ENCODE results near the gene ATP6V1G3. TPM values are rescaled to one million over a fixed set of nuclear protein-coding genes. Genes with fewer than 3 reads are reported as not detected.

Gene ATP6V1G3
- total and polyA plus RNA-seq, 4 experiments from 2014 or later = not detected

GRCh38 chr1:198544265-198544664 is 3.8 kb upstream of the ATP6V1G3 start:
- Histone ChIP-seq H3K9me3 (ENCODE audit: control insufficient read depth in 1 of 2, low read length in 2 of 2) (no peaks in the 10 kb centered on the region), H3K27ac (ENCODE audit: low read depth, low read length) (no peak overlapping the region), H3K27me3 (ENCODE audit: insufficient read depth, low read length) (no peaks in the 10 kb centered on the region), H3K4me1 (ENCODE audit: insufficient read depth, low read length) (peaks cover 17% of the 10 kb centered on the region), H3K4me3 (ENCODE audit: low read length in 2 of 2) (no peak overlapping the region), H3K36me3 (ENCODE audit: insufficient read depth, low read length) (no peaks in the 10 kb centered on the region)
- CTCF ChIA-PET (ENCODE audit: partially characterized antibody) = no interaction called here
- Mint-ChIP-seq H3K27ac (no peak overlapping the region), H3K36me3 (peaks cover 2 to 8% of the 10 kb centered on the region in 2 donors), H3K9me3 (peaks cover 0 to 10% (median 4%) of the 10 kb centered on the region in 8 donors), H3K4me3 (peak overlapping the region in 2 of 8 donors; percentile 5 to 68), H3K4me1 (peaks cover 24 to 42% (median 32%) of the 10 kb centered on the region in 4 donors), H3K27me3 (no peaks in the 10 kb centered on the region)
- no peak for DNase-seq
- POLR2A ChIA-PET (ENCODE audit: partially characterized antibody) = interaction anchor here (0.8 to 1.1 kb wide), 3 partner anchors 8 to 77 kb away, joined by 3 to 4 read pairs (median 3); no protein-coding TSS in a partner anchor
- intact Hi-C loops (cut with micrococcal nuclease) = loop anchor here (1.0 to 2.0 kb wide), 2 partner anchors 10 to 15 kb away; no protein-coding TSS in a partner anchor

- peaks cover 22% of the 10 kb centered on the region for H3K4me1 ChIP-seq (ENCODE audit: insufficient read depth, low read length)
- no peak overlapping the region for H3K4me3 ChIP-seq (ENCODE audit: low read length in 2 of 2)
- Mint-ChIP-seq H3K9me3 (peaks cover 0 to 10% (median 4%) of the 10 kb centered on the region in 8 donors), H3K4me1 (peaks cover 27 to 47% (median 37%) of the 10 kb centered on the region in 4 donors), H3K27ac (peak overlapping the region in 4 of 7 donors; percentile 24 to 84 (median 55)), H3K27me3 (no peaks in the 10 kb centered on the region), H3K36me3 (peaks cover 2 to 8% of the 10 kb centered on the region in 2 donors), H3K4me3 (peak overlapping the region in 5 of 8 donors; percentile 23 to 65 (median 30))
- no peaks in the 10 kb centered on the region for H3K36me3 ChIP-seq (ENCODE audit: insufficient read depth, low read length)
- no peaks in the 10 kb centered on the region for H3K9me3 ChIP-seq (ENCODE audit: control insufficient read depth in 1 of 2, low read length in 2 of 2)
- intact Hi-C loops (cut with micrococcal nuclease) = loop anchor here (1.0 to 2.0 kb wide), 3 partner anchors 9 to 15 kb away; no protein-coding TSS in a partner anchor
- H3K27me3 ChIP-seq (ENCODE audit: insufficient read depth, low read length) = no peaks in the 10 kb centered on the region
- POLR2A ChIA-PET (ENCODE audit: partially characterized antibody) = interaction anchor here (0.7 to 1.1 kb wide), 4 partner anchors 13 to 143 kb away, joined by 3 read pairs; no protein-coding TSS in a partner anchor
- DNase-seq = no peak
- CTCF ChIA-PET (ENCODE audit: partially characterized antibody) = no interaction called here
- no peak overlapping the region for H3K27ac ChIP-seq (ENCODE audit: low read depth, low read length)
Observed at GRCh38 chr1:198543670-198544260, 3.3 kb upstream of the ATP6V1G3 start.

GRCh38 chr1:198542632-198543031 is 2.2 kb upstream of the ATP6V1G3 start:
- Mint-ChIP-seq H3K9me3 (peaks cover 0 to 10% (median 4%) of the 10 kb centered on the region in 8 donors), H3K4me3 (no peak overlapping the region), H3K27me3 (no peaks in the 10 kb centered on the region), H3K36me3 (peaks cover 2 to 8% of the 10 kb centered on the region in 2 donors), H3K4me1 (peaks cover 27 to 55% (median 42%) of the 10 kb centered on the region in 4 donors), H3K27ac (no peak overlapping the region)
- POLR2A ChIA-PET (ENCODE audit: partially characterized antibody) = interaction anchor here (0.8 to 0.9 kb wide), 2 partner anchors 94 to 99 kb away, joined by 3 read pairs; no protein-coding TSS in a partner anchor
- no peak for DNase-seq
- no peaks in the 10 kb centered on the region for H3K27me3 ChIP-seq (ENCODE audit: insufficient read depth, low read length)
- H3K36me3 ChIP-seq (ENCODE audit: insufficient read depth, low read length) = no peaks in the 10 kb centered on the region
- intact Hi-C loops (cut with micrococcal nuclease) = loop anchor here (1.0 kb wide), 1 partner anchor 8 kb away; no protein-coding TSS in a partner anchor
- H3K27ac ChIP-seq (ENCODE audit: low read depth, low read length) = no peak overlapping the region
- peaks cover 33% of the 10 kb centered on the region for H3K4me1 ChIP-seq (ENCODE audit: insufficient read depth, low read length)
- no peaks in the 10 kb centered on the region for H3K9me3 ChIP-seq (ENCODE audit: control insufficient read depth in 1 of 2, low read length in 2 of 2)
- CTCF ChIA-PET (ENCODE audit: partially characterized antibody) = no interaction called here
- no peak overlapping the region for H3K4me3 ChIP-seq (ENCODE audit: low read length in 2 of 2)

- Mint-ChIP-seq H3K4me3 (no peak overlapping the region), H3K36me3 (peaks cover 0 to 3% of the 10 kb centered on the region in 2 donors), H3K9me3 (peaks cover 0 to 3% (median 0%) of the 10 kb centered on the region in 8 donors), H3K4me1 (peaks cover 33 to 60% (median 49%) of the 10 kb centered on the region in 4 donors), H3K27me3 (no peaks in the 10 kb centered on the region), H3K27ac (no peak overlapping the region)
- ChIA-PET CTCF (ENCODE audit: partially characterized antibody) (no interaction called here), POLR2A (ENCODE audit: partially characterized antibody) (interaction anchor here (0.6 kb wide), 1 partner anchor 140 kb away, joined by 4 read pairs; no protein-coding TSS in a partner anchor)
- H3K27me3 ChIP-seq (ENCODE audit: insufficient read depth, low read length) = no peaks in the 10 kb centered on the region
- H3K27ac ChIP-seq (ENCODE audit: low read depth, low read length) = no peak overlapping the region
- peaks cover 37% of the 10 kb centered on the region for H3K4me1 ChIP-seq (ENCODE audit: insufficient read depth, low read length)
- H3K4me3 ChIP-seq (ENCODE audit: low read length in 2 of 2) = no peak overlapping the region
- intact Hi-C loops (cut with micrococcal nuclease) = no loop called here
- no peaks in the 10 kb centered on the region for H3K9me3 ChIP-seq (ENCODE audit: control insufficient read depth in 1 of 2, low read length in 2 of 2)
- no peaks in the 10 kb centered on the region for H3K36me3 ChIP-seq (ENCODE audit: insufficient read depth, low read length)
- DNase-seq = no peak
Observed at GRCh38 chr1:198541737-198542136, 1.3 kb upstream of the ATP6V1G3 start.

- H3K27me3 ChIP-seq (ENCODE audit: insufficient read depth, low read length) = no peaks in the 10 kb centered on the region
- H3K4me3 Mint-ChIP-seq = peak overlapping the region in 6 of 8 donors; percentile 22 to 76 (median 54)
- H3K9me3 Mint-ChIP-seq = no peaks in the 10 kb centered on the region
- no peak overlapping the region for H3K27ac ChIP-seq (ENCODE audit: low read depth, low read length)
- no peak overlapping the region for H3K4me3 ChIP-seq (ENCODE audit: low read length in 2 of 2)
- H3K4me1 Mint-ChIP-seq = peaks cover 46 to 80% (median 62%) of the 10 kb centered on the region in 4 donors
- peaks cover 62% of the 10 kb centered on the region for H3K4me1 ChIP-seq (ENCODE audit: insufficient read depth, low read length)
- POLR2A ChIA-PET (ENCODE audit: partially characterized antibody) = interaction anchor here (0.6 to 2.1 kb wide), 3 partner anchors 18 to 56 kb away, joined by 3 to 9 read pairs (median 5); no protein-coding TSS in a partner anchor
- intact Hi-C loops (cut with micrococcal nuclease) = no loop called here
- H3K27me3 Mint-ChIP-seq = no peaks in the 10 kb centered on the region
- no peaks in the 10 kb centered on the region for H3K36me3 ChIP-seq (ENCODE audit: insufficient read depth, low read length)
- DNase-seq = no peak
- CTCF ChIA-PET (ENCODE audit: partially characterized antibody) = interaction anchor here (1.3 kb wide), 1 partner anchor 15 kb away, joined by 3 read pairs; no protein-coding TSS in a partner anchor
- no peaks in the 10 kb centered on the region for H3K36me3 Mint-ChIP-seq
- peak overlapping the region; percentile 2 to 91 (median 53) for H3K27ac Mint-ChIP-seq
- H3K9me3 ChIP-seq (ENCODE audit: control insufficient read depth in 1 of 2, low read length in 2 of 2) = no peaks in the 10 kb centered on the region
Observed at GRCh38 chr1:198538579-198539364, 1.7 kb downstream of the ATP6V1G3 start.

GRCh38 chr1:198535631-198536030 is 4.8 kb downstream of the ATP6V1G3 start:
- intact Hi-C loops (cut with micrococcal nuclease) = no loop called here
- H3K4me1 Mint-ChIP-seq = peaks cover 51 to 78% (median 64%) of the 10 kb centered on the region in 4 donors
- peaks cover 0 to 5% of the 10 kb centered on the region in 2 donors for H3K36me3 Mint-ChIP-seq
- POLR2A ChIA-PET (ENCODE audit: partially characterized antibody) = interaction anchor here (0.8 to 5.6 kb wide), 15 partner anchors 8 to 146 kb away, joined by 3 to 32 read pairs (median 4); partner anchors contain the start of gene PTPRC
- Histone ChIP-seq H3K36me3 (ENCODE audit: insufficient read depth, low read length) (no peaks in the 10 kb centered on the region), H3K4me3 (ENCODE audit: low read length in 2 of 2) (no peak overlapping the region), H3K9me3 (ENCODE audit: control insufficient read depth in 1 of 2, low read length in 2 of 2) (no peaks in the 10 kb centered on the region), H3K27me3 (ENCODE audit: insufficient read depth, low read length) (no peaks in the 10 kb centered on the region), H3K4me1 (ENCODE audit: insufficient read depth, low read length) (peaks cover 60% of the 10 kb centered on the region), H3K27ac (ENCODE audit: low read depth, low read length) (no peak overlapping the region)
- CTCF ChIA-PET (ENCODE audit: partially characterized antibody) = interaction anchor here (0.9 to 2.8 kb wide), 6 partner anchors 9 to 85 kb away, joined by 3 to 13 read pairs (median 4); no protein-coding TSS in a partner anchor
- H3K9me3 Mint-ChIP-seq = peaks cover 0 to 1% (median 0%) of the 10 kb centered on the region in 8 donors
- H3K27me3 Mint-ChIP-seq = no peaks in the 10 kb centered on the region
- no peak for DNase-seq
- peak overlapping the region in 3 of 7 donors; percentile 69 to 84 (median 79) for H3K27ac Mint-ChIP-seq
- peak overlapping the region in 2 of 8 donors; percentile 4 to 7 for H3K4me3 Mint-ChIP-seq

All from CD4-positive, alpha-beta memory T cell (primary cell).